Keratinocyte (primary cell): ENCODE results near the gene HIP1R. TPM values are rescaled to one million over a fixed set of nuclear protein-coding genes. Genes with fewer than 3 reads are reported as not detected.

Source experiments
- DNase-seq: peaks from one replicate; pipeline ENCODE4 v3.0.0-alpha.2; 2011; ENCODE audit warnings: low read depth, missing footprints, low spot score
- FAIRE-seq: peaks from 2 replicates; lab custom pipeline; 2011; peaks lifted over from hg19 to GRCh38; lab: Jason Lieb, UNC
- H2AFZ ChIP-seq: 2 replicates; pipeline ENCODE4 v1.6.0; 2012; ENCODE audit warnings: low read length, control low read depth, inconsistent platforms; ENCODE audit not compliant: control insufficient read depth
- H3K27ac ChIP-seq: 2 replicates; pipeline ENCODE4 v1.5.1; 2011; ENCODE audit warnings: low read length; ENCODE audit not compliant: control insufficient read depth, insufficient read depth
- H3K27me3 ChIP-seq: 3 replicates; pipeline ENCODE4 v1.6.0; 2011; ENCODE audit warnings: low read length; ENCODE audit not compliant: control insufficient read depth, insufficient read depth; ENCODE audit errors: extremely low read depth
- H3K36me3 ChIP-seq, 2 experiments: 2 replicates in 1 of 2; 3 replicates in 1 of 2; pipeline ENCODE4 v1.5.1; 2011; ENCODE audit warnings: low read length in 2 of 2, mild to moderate bottlenecking in 1 of 2; ENCODE audit not compliant: control insufficient read depth in 2 of 2, insufficient read depth in 2 of 2; ENCODE audit errors: extremely low read depth in 1 of 2
- H3K4me1 ChIP-seq: 3 replicates; pipeline ENCODE4 v1.5.1; 2011; ENCODE audit warnings: low read length; ENCODE audit not compliant: control insufficient read depth, insufficient read depth; ENCODE audit errors: extremely low read depth
- H3K4me2 ChIP-seq: 3 replicates; pipeline ENCODE4 v1.6.0; 2011; ENCODE audit warnings: low read depth, low read length; ENCODE audit not compliant: control insufficient read depth, insufficient read depth; ENCODE audit errors: extremely low read depth
- H3K4me3 ChIP-seq, 3 experiments: fragments of 200-600 bp in 1 of 3; sonication (generic) in 1 of 3; 2 replicates in 2 of 3; 3 replicates in 1 of 3; pipeline ENCODE4 v1.5.1; 2011 to 2016; ENCODE audit warnings: low read length in 3 of 3, mild to moderate bottlenecking in 3 of 3, control low read depth in 2 of 3, inconsistent platforms in 1 of 3, low read depth in 1 of 3, mixed read lengths in 1 of 3, mixed run types in 1 of 3, moderate library complexity in 1 of 3; ENCODE audit not compliant: control insufficient read depth in 2 of 3, insufficient read depth in 2 of 3; ENCODE audit errors: extremely low read depth in 1 of 3
- H3K79me2 ChIP-seq: 2 replicates; pipeline ENCODE4 v1.6.0; 2012; ENCODE audit warnings: low read length; ENCODE audit not compliant: control insufficient read depth, insufficient read depth
- H3K9ac ChIP-seq: 3 replicates; pipeline ENCODE4 v1.6.0; 2011; ENCODE audit warnings: low read length; ENCODE audit not compliant: control insufficient read depth, insufficient read depth; ENCODE audit errors: extremely low read depth
- H3K9me1 ChIP-seq: 3 replicates; pipeline ENCODE4 v1.6.0; 2011; ENCODE audit warnings: low read length; ENCODE audit not compliant: control insufficient read depth, insufficient read depth; ENCODE audit errors: extremely low read depth
- H3K9me3 ChIP-seq: 2 replicates; pipeline ENCODE4 v1.5.1; 2012; ENCODE audit warnings: low read depth, low read length; ENCODE audit not compliant: control insufficient read depth
- H4K20me1 ChIP-seq: 3 replicates; pipeline ENCODE4 v1.6.0; 2011; ENCODE audit warnings: low read length; ENCODE audit not compliant: control insufficient read depth, insufficient read depth; ENCODE audit errors: extremely low read depth
- CTCF ChIP-seq, 3 experiments: IDR thresholded peaks in 1 of 3; conservative IDR thresholded peaks in 1 of 3; optimal IDR thresholded peaks in 1 of 3; 2 replicates in 2 of 3; 3 replicates in 1 of 3; pipeline versions ENCODE3 to v1.5.1; 2011; ENCODE audit warnings: low read length in 3 of 3, mild to moderate bottlenecking in 3 of 3, moderate library complexity in 2 of 3, control low read depth in 1 of 3, inconsistent platforms in 1 of 3; ENCODE audit not compliant: insufficient read depth in 2 of 3; ENCODE audit errors: extremely low read depth in 1 of 3
- EZH2 ChIP-seq: IDR thresholded peaks from one replicate; pipeline ENCODE4 v1.6.1; 2012; ENCODE audit warnings: inconsistent platforms, mild to moderate bottlenecking, low read length, moderate library complexity
- dilution Hi-C: fragments of 300-500 bp; cut with MboI; formaldehyde crosslinking; loops from one replicate; pipeline ENCODE4 v1.7.0; 2020; ENCODE audit warnings: low sequenced_read_pairs; ENCODE audit not compliant: extremely low pct_ligation_motif_present
- polyA plus RNA-seq, 5 experiments: library from polyadenylated mRNA; depleted of rRNA in 3 of 5; stranded (reverse) in 3 of 5; stranded (forward) in 1 of 5; unstranded in 1 of 5; fragments of >200 nt; gene quantifications; 1 replicate in 1 of 5; 2 replicates in 3 of 5; 3 replicates in 1 of 5; pipeline versions ENCODE4 v1.2.1 to v1.2.3, GENCODE V29; 2011 to 2012; ENCODE audit warnings: missing spikeins in 2 of 5, low read depth in 1 of 5, low replicate concordance in 1 of 5

The HIP1R gene
- polyA plus RNA-seq, 1 donor (not counting 4 experiments of a cell fraction or from before 2014, with no cell fraction given), result 23.0 TPM

GRCh38 chr12:122893208-122894153, 58.2 kb downstream of the HIP1R start:
- H3K4me1 ChIP-seq, result peaks cover 70% of the 10 kb centered on the region
- H4K20me1 ChIP-seq, result no peaks in the 10 kb centered on the region
- H3K27ac ChIP-seq, result peak overlapping the region; percentile 99
- H3K9me3 ChIP-seq, result no peaks in the 10 kb centered on the region
- peak overlapping the region; percentile 81 to 91 (median 84) for H3K4me3 ChIP-seq
- no peak for TF ChIP-seq EZH2
- no peak for TF ChIP-seq CTCF (optimal IDR thresholded peaks at IDR 0.05 in 1 of 3, IDR thresholded peaks at IDR 0.05 in 1 of 3, conservative IDR thresholded peaks at IDR 0.05 in 1 of 3; ENCODE audit: extremely low read depth in 1 of 3, insufficient read depth in 2 of 3, low read length in 3 of 3)
- DNase-seq (no peak), FAIRE-seq (no peak)
- peak overlapping the region; percentile 99 for H3K9ac ChIP-seq
- H3K4me2 ChIP-seq, result peak overlapping the region; percentile 98
- no peak overlapping the region for H2AFZ ChIP-seq
- H3K36me3 ChIP-seq, result peaks cover 0 to 13% of the 10 kb centered on the region in 2 experiments
- H3K27me3 ChIP-seq, result no peaks in the 10 kb centered on the region
- dilution Hi-C loops, result no loop called here
- H3K79me2 ChIP-seq, result peaks cover 67% of the 10 kb centered on the region
- no peaks in the 10 kb centered on the region for H3K9me1 ChIP-seq

- Histone ChIP-seq H3K4me3 (peak overlapping the region; percentile 81 to 91 (median 84)), H3K9me1 (no peaks in the 10 kb centered on the region), H3K9ac (peak overlapping the region; percentile 99), H3K27ac (peak overlapping the region; percentile 99), H2AFZ (no peak overlapping the region), H4K20me1 (no peaks in the 10 kb centered on the region), H3K9me3 (no peaks in the 10 kb centered on the region), H3K79me2 (peaks cover 63% of the 10 kb centered on the region), H3K27me3 (no peaks in the 10 kb centered on the region), H3K4me1 (peaks cover 72% of the 10 kb centered on the region), H3K36me3 (peaks cover 0 to 13% of the 10 kb centered on the region in 2 experiments), H3K4me2 (peak overlapping the region; percentile 98)
- TF ChIP-seq EZH2, result no peak
- peak in 2 of 3 experiments; percentile 15 to 34 for TF ChIP-seq CTCF (optimal IDR thresholded peaks at IDR 0.05 in 1 of 3, IDR thresholded peaks at IDR 0.05 in 1 of 3, conservative IDR thresholded peaks at IDR 0.05 in 1 of 3; ENCODE audit: extremely low read depth in 1 of 3, insufficient read depth in 2 of 3, low read length in 3 of 3)
- FAIRE-seq, result peak; percentile 86
- no peak for DNase-seq
- dilution Hi-C loops, result no loop called here
These were observed 59.2 kb downstream of the HIP1R start for GRCh38 chr12:122894193-122895121.
